Subcutaneous adipose tissue (tissue), 4 donors: ENCODE data around the gene GIPC2. TPM values are rescaled to one million over a fixed set of nuclear protein-coding genes. Genes with fewer than 3 reads are reported as not detected.

ENCODE experiments used
- CTCF ChIP-seq: fragments of 450-650 bp; IDR thresholded peaks from one replicate; pipeline ENCODE4 v1.5.1; 2016; ENCODE audit warnings: low read depth, mild to moderate bottlenecking, control low read depth, antibody characterized with exemption, moderate library complexity
- total RNA-seq, 4 donors: library from RNA; depleted of rRNA; stranded (reverse); fragments of >200 nt; gene quantifications; one replicate each; pipeline ENCODE4 v1.1.0, GENCODE V29; 2016

GIPC2 gene
- total RNA-seq, 4 donors from 2014 or later: 1.7 to 9.4 (median 3.8) TPM

GRCh38 chr1:78091215-78091813 lies 45.5 kb downstream of the GIPC2 start:
- no peak for TF ChIP-seq CTCF

- no peak for TF ChIP-seq CTCF
Measured at GRCh38 chr1:78091886-78092285, 46.1 kb downstream of the GIPC2 start.

GRCh38 chr1:78092643-78093042 lies 46.9 kb downstream of the GIPC2 start:
- no peak for TF ChIP-seq CTCF

- no peak for TF ChIP-seq CTCF
Measured at GRCh38 chr1:78093560-78093959, 47.8 kb downstream of the GIPC2 start.

- TF ChIP-seq CTCF: no peak
Measured at GRCh38 chr1:78094639-78095038, 48.9 kb downstream of the GIPC2 start.

- no peak for TF ChIP-seq CTCF
Measured at GRCh38 chr1:78095593-78095992, 49.8 kb downstream of the GIPC2 start.

GRCh38 chr1:78096017-78096416 lies 50.3 kb downstream of the GIPC2 start:
- no peak for TF ChIP-seq CTCF
